Loucy (cell line): ENCODE results near the gene COL23A1.

ENCODE experiments used
- H2AFZ ChIP-seq: fragments of 200-600 bp; sonication (generic); 2 replicates; pipeline ENCODE4 v1.6.0; 2016; ENCODE audit warnings: antibody characterized with exemption, mild to moderate bottlenecking, low read length, moderate library complexity
- H3F3A ChIP-seq: fragments of 200-600 bp; 2 replicates; pipeline ENCODE4 v1.6.0; 2016; ENCODE audit warnings: antibody characterized with exemption, low read depth, mild to moderate bottlenecking
- H3K27me3 ChIP-seq: fragments of 200-600 bp; sonication (generic); 2 replicates; pipeline ENCODE4 v1.6.1; 2014; ENCODE audit warnings: low read length, mild to moderate bottlenecking; ENCODE audit not compliant: insufficient read depth, poor library complexity, severe bottlenecking
- H3K36me3 ChIP-seq: fragments of 200-600 bp; sonication (generic); 2 replicates; pipeline ENCODE4 v1.6.1; 2016; ENCODE audit warnings: low read length; ENCODE audit not compliant: insufficient read depth
- H3K4me1 ChIP-seq: fragments of 200-600 bp; sonication (generic); 2 replicates; pipeline ENCODE4 v1.5.1; 2014; ENCODE audit warnings: low read length, mild to moderate bottlenecking; ENCODE audit not compliant: insufficient read depth, poor library complexity, severe bottlenecking
- H3K4me2 ChIP-seq: fragments of 200-600 bp; sonication (generic); 2 replicates; pipeline ENCODE4 v1.6.0; 2014; ENCODE audit warnings: antibody characterized with exemption, low read length, low read depth, mild to moderate bottlenecking; ENCODE audit not compliant: poor library complexity, severe bottlenecking
- H3K4me3 ChIP-seq: fragments of 200-600 bp; sonication (generic); 2 replicates; pipeline ENCODE4 v1.5.1; 2014; ENCODE audit warnings: low read length, mild to moderate bottlenecking, mixed read lengths; ENCODE audit not compliant: poor library complexity, severe bottlenecking
- H3K79me2 ChIP-seq: fragments of 200-600 bp; sonication (generic); 2 replicates; pipeline ENCODE4 v1.6.1; 2014; ENCODE audit warnings: low read length; ENCODE audit not compliant: insufficient read depth
- H3K9ac ChIP-seq: fragments of 200-600 bp; sonication (generic); 2 replicates; pipeline ENCODE4 v1.6.0; 2014; ENCODE audit warnings: mild to moderate bottlenecking, low read depth, low read length, moderate library complexity; ENCODE audit not compliant: poor library complexity, severe bottlenecking
- H3K9me2 ChIP-seq: fragments of 200-600 bp; sonication (generic); replicated peaks from 2 replicates; pipeline ENCODE4 v1.6.1; 2016; ENCODE audit warnings: low read depth, low read length, mixed read lengths
- H3K9me3 ChIP-seq: fragments of 200-600 bp; sonication (generic); 2 replicates; pipeline ENCODE4 v1.6.1; 2014; ENCODE audit warnings: mild to moderate bottlenecking, antibody characterized with exemption, low read length, low read depth; ENCODE audit not compliant: insufficient read depth
- H4K20me1 ChIP-seq: fragments of 200-600 bp; sonication (generic); 2 replicates; pipeline ENCODE4 v1.6.0; 2014; ENCODE audit warnings: antibody characterized with exemption, low read length, mild to moderate bottlenecking; ENCODE audit not compliant: insufficient read depth, poor library complexity, severe bottlenecking
- CTCF ChIP-seq: fragments of 200-600 bp; sonication (generic); conservative IDR thresholded peaks from 2 replicates; pipeline ENCODE4 v1.5.1; 2014; ENCODE audit warnings: mild to moderate bottlenecking, antibody characterized with exemption, low read length
- EZH2phosphoT487 ChIP-seq: fragments of 200-600 bp; IDR thresholded peaks from 2 replicates; pipeline ENCODE4 v1.6.1; 2018; ENCODE audit warnings: antibody characterized with exemption, mild to moderate bottlenecking, moderate library complexity, borderline replicate concordance

The COL23A1 gene

GRCh38 chr5:178310130-178310865 is 279.9 kb downstream of the COL23A1 start:
- Histone ChIP-seq H3K4me2 (no peak overlapping the region), H3F3A (no peaks in the 10 kb centered on the region), H3K27me3 (no peaks in the 10 kb centered on the region), H2AFZ (no peak overlapping the region), H4K20me1 (no peaks in the 10 kb centered on the region), H3K4me1 (no peaks in the 10 kb centered on the region), H3K9me2 (no peaks in the 10 kb centered on the region), H3K9ac (no peak overlapping the region), H3K36me3 (no peaks in the 10 kb centered on the region), H3K79me2 (no peaks in the 10 kb centered on the region), H3K4me3 (no peak overlapping the region), H3K9me3 (no peaks in the 10 kb centered on the region)
- TF ChIP-seq CTCF (no peak), EZH2phosphoT487 (no peak)

- no peaks in the 10 kb centered on the region for H3F3A ChIP-seq
- TF ChIP-seq EZH2phosphoT487 (no peak), CTCF (no peak)
- no peaks in the 10 kb centered on the region for H3K79me2 ChIP-seq
- H2AFZ ChIP-seq = no peak overlapping the region
- no peaks in the 10 kb centered on the region for H3K9me3 ChIP-seq
- no peaks in the 10 kb centered on the region for H3K4me1 ChIP-seq
- H3K36me3 ChIP-seq = no peaks in the 10 kb centered on the region
- no peak overlapping the region for H3K9ac ChIP-seq
- no peak overlapping the region for H3K4me3 ChIP-seq
- no peaks in the 10 kb centered on the region for H4K20me1 ChIP-seq
- H3K27me3 ChIP-seq = no peaks in the 10 kb centered on the region
- H3K9me2 ChIP-seq = no peaks in the 10 kb centered on the region
- H3K4me2 ChIP-seq = no peak overlapping the region
Observed at GRCh38 chr5:178309271-178310013, 280.8 kb downstream of the COL23A1 start.

- Histone ChIP-seq H3K9ac (no peak overlapping the region), H2AFZ (no peak overlapping the region), H3K4me1 (no peaks in the 10 kb centered on the region), H4K20me1 (no peaks in the 10 kb centered on the region), H3K27me3 (no peaks in the 10 kb centered on the region), H3K36me3 (no peaks in the 10 kb centered on the region), H3K9me3 (no peaks in the 10 kb centered on the region), H3F3A (no peaks in the 10 kb centered on the region), H3K9me2 (no peaks in the 10 kb centered on the region), H3K4me3 (no peak overlapping the region), H3K79me2 (no peaks in the 10 kb centered on the region), H3K4me2 (no peak overlapping the region)
- TF ChIP-seq EZH2phosphoT487 (no peak), CTCF (no peak)
Observed at GRCh38 chr5:178308541-178309092, 281.6 kb downstream of the COL23A1 start.
